ENCODE data around the gene EGLN1.

DNA sequence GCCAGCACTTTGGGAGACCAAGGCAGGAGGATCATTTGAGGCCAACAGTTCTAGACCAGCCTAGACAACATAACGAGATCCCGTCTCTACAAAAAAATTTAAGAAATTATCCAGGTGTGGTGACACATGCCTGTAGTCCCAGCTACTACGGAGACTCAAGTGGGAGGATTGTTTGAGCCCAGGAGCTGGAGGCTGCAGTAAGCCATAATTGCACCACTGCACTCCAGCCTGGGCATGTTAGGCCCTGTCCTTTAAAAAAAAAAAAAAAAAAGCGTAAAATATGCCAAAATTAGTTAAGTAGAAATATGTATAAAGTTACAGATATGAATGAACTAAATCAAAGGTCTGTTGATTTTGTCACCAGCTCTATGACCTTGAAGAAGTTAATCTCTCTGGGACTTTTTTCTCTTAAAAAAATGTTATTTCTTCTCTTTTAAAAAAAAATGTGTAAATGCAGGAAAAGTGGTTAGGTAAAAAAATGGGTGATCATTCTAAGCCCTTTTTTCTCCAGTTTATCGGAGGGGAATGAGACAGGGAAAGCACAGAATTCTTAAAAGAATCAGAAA is 7.0 kb downstream of the EGLN1 start:
- TF ChIP-seq, protein P1, sequence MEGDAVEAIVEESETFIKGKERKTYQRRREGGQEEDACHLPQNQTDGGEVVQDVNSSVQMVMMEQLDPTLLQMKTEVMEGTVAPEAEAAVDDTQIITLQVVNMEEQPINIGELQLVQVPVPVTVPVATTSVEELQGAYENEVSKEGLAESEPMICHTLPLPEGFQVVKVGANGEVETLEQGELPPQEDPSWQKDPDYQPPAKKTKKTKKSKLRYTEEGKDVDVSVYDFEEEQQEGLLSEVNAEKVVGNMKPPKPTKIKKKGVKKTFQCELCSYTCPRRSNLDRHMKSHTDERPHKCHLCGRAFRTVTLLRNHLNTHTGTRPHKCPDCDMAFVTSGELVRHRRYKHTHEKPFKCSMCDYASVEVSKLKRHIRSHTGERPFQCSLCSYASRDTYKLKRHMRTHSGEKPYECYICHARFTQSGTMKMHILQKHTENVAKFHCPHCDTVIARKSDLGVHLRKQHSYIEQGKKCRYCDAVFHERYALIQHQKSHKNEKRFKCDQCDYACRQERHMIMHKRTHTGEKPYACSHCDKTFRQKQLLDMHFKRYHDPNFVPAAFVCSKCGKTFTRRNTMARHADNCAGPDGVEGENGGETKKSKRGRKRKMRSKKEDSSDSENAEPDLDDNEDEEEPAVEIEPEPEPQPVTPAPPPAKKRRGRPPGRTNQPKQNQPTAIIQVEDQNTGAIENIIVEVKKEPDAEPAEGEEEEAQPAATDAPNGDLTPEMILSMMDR (IDR thresholded peaks at IDR 0.05) = no peak
- no peak for TF ChIP-seq EP300 (IDR thresholded peaks at IDR 0.05)

Measured in esophagus muscularis mucosa (tissue), 3 donors.